WTC11 (cell line): ENCODE results near the gene PRPF6.

Source experiments
- ATF1 ChIP-seq: sonication (generic); formaldehyde crosslinking; IDR thresholded peaks from 2 replicates; pipeline ENCODE4 v1.8.1; 2023; ENCODE audit warnings: mild to moderate bottlenecking, moderate library complexity, missing genetic modification reagents
- CBFB ChIP-seq: sonication (generic); formaldehyde crosslinking; IDR thresholded peaks from 2 replicates; pipeline ENCODE4 v1.8.1; 2022; ENCODE audit warnings: mild to moderate bottlenecking, low read depth, missing genetic modification reagents
- JUN ChIP-seq: sonication (generic); formaldehyde crosslinking; IDR thresholded peaks from 2 replicates; pipeline ENCODE4 v1.8.0; 2023; ENCODE audit warnings: mild to moderate bottlenecking, missing genetic modification reagents
- NR1H2 ChIP-seq: sonication (generic); formaldehyde crosslinking; IDR thresholded peaks from 2 replicates; pipeline ENCODE4 v1.9.0; 2021; ENCODE audit warnings: mild to moderate bottlenecking, moderate library complexity, missing genetic modification reagents
- NR2C2 ChIP-seq: sonication (generic); formaldehyde crosslinking; IDR thresholded peaks from 2 replicates; pipeline ENCODE4 v1.8.0; 2022; ENCODE audit warnings: mild to moderate bottlenecking, missing genetic modification reagents
- ZNF121 ChIP-seq: sonication (generic); formaldehyde crosslinking; IDR thresholded peaks from 2 replicates; pipeline ENCODE4 v1.8.0; 2023; ENCODE audit warnings: missing genetic modification reagents
- ZNF138 ChIP-seq: sonication (generic); formaldehyde crosslinking; conservative IDR thresholded peaks from 2 replicates; pipeline ENCODE4 v1.8.1; 2022; ENCODE audit warnings: mild to moderate bottlenecking, moderate library complexity, missing genetic modification reagents
- ZNF317 ChIP-seq: sonication (generic); formaldehyde crosslinking; IDR thresholded peaks from 2 replicates; pipeline ENCODE4 v1.8.1; 2023; ENCODE audit warnings: low read depth, mild to moderate bottlenecking, moderate library complexity, missing genetic modification reagents, borderline replicate concordance
- ZNF423 ChIP-seq: fragments of 250-450 bp; sonication (Bioruptor Pico); IDR thresholded peaks from 2 replicates; pipeline ENCODE4 v2.1.2; 2022; ENCODE audit warnings: mild to moderate bottlenecking, moderate library complexity
- TF ChIP-seq, protein P1 (sequence below): fragments of 200-600 bp; IDR thresholded peaks from 2 replicates; pipeline ENCODE4 v1.8.0; 2022; ENCODE audit warnings: antibody characterized with exemption
- TF ChIP-seq, protein P2 (sequence below): sonication (generic); formaldehyde crosslinking; IDR thresholded peaks from 2 replicates; pipeline ENCODE4 v1.8.0; 2022; ENCODE audit warnings: mild to moderate bottlenecking, missing genetic modification reagents
- TF ChIP-seq, protein P3 (sequence below): sonication (generic); formaldehyde crosslinking; IDR thresholded peaks from 2 replicates; pipeline ENCODE4 v1.8.1; 2023; ENCODE audit warnings: mild to moderate bottlenecking, moderate library complexity, missing genetic modification reagents
- TF ChIP-seq, protein P4 (sequence below): sonication (generic); formaldehyde crosslinking; IDR thresholded peaks from 2 replicates; pipeline ENCODE4 v1.8.1; 2023; ENCODE audit warnings: mild to moderate bottlenecking, missing genetic modification reagents, moderate library complexity
- TF ChIP-seq, protein P5 (sequence below): sonication (generic); formaldehyde crosslinking; IDR thresholded peaks from 2 replicates; pipeline ENCODE4 v1.8.1; 2022; ENCODE audit warnings: low read depth, mild to moderate bottlenecking, moderate library complexity, missing genetic modification reagents, borderline replicate concordance

DNA sequence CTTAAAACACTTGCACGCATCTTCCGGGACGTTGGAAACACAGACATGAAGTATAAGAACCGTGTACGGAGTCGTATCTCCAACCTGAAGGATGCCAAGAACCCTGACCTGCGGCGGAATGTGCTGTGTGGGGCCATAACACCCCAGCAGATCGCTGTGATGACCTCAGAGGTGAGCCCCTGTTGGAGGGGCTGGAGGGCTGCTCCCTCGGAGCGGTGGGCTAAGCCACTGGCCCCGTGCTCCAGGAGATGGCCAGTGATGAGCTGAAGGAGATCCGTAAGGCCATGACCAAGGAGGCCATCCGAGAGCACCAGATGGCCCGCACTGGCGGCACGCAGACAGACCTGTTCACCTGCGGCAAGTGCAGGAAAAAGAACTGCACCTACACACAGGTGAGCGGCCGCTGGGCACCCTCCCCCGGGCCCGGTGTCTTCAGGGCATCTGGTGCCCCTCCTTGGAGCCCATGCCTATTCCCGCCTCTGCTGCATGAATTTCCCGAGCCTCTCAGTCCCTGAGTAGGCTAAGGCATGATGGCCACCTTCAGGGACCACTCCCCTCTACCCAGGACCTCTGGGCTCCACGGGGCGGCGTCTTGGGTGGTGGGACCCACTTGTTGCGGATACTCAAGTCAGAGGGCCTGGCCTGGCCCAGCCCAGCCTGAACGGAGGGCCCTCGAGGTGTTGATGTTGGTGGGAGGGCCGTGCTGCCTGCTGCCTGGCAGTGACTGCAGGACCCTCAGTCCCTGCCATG, 89.5 kb downstream of the PRPF6 start:
- TF ChIP-seq, protein P1, sequence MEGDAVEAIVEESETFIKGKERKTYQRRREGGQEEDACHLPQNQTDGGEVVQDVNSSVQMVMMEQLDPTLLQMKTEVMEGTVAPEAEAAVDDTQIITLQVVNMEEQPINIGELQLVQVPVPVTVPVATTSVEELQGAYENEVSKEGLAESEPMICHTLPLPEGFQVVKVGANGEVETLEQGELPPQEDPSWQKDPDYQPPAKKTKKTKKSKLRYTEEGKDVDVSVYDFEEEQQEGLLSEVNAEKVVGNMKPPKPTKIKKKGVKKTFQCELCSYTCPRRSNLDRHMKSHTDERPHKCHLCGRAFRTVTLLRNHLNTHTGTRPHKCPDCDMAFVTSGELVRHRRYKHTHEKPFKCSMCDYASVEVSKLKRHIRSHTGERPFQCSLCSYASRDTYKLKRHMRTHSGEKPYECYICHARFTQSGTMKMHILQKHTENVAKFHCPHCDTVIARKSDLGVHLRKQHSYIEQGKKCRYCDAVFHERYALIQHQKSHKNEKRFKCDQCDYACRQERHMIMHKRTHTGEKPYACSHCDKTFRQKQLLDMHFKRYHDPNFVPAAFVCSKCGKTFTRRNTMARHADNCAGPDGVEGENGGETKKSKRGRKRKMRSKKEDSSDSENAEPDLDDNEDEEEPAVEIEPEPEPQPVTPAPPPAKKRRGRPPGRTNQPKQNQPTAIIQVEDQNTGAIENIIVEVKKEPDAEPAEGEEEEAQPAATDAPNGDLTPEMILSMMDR: no peak
- no peak for TF ChIP-seq ATF1 (CRISPR knock-in tag)
- TF ChIP-seq ZNF121: no peak
- no peak for TF ChIP-seq JUN
- TF ChIP-seq, protein P2, sequence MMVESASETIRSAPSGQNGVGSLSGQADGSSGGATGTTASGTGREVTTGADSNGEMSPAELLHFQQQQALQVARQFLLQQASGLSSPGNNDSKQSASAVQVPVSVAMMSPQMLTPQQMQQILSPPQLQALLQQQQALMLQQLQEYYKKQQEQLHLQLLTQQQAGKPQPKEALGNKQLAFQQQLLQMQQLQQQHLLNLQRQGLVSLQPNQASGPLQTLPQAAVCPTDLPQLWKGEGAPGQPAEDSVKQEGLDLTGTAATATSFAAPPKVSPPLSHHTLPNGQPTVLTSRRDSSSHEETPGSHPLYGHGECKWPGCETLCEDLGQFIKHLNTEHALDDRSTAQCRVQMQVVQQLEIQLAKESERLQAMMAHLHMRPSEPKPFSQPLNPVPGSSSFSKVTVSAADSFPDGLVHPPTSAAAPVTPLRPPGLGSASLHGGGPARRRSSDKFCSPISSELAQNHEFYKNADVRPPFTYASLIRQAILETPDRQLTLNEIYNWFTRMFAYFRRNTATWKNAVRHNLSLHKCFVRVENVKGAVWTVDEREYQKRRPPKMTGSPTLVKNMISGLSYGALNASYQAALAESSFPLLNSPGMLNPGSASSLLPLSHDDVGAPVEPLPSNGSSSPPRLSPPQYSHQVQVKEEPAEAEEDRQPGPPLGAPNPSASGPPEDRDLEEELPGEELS (CRISPR knock-in tag): no peak
- no peak for TF ChIP-seq CBFB (CRISPR knock-in tag)
- no peak for TF ChIP-seq ZNF317 (CRISPR knock-in tag)
- TF ChIP-seq, protein P3, sequence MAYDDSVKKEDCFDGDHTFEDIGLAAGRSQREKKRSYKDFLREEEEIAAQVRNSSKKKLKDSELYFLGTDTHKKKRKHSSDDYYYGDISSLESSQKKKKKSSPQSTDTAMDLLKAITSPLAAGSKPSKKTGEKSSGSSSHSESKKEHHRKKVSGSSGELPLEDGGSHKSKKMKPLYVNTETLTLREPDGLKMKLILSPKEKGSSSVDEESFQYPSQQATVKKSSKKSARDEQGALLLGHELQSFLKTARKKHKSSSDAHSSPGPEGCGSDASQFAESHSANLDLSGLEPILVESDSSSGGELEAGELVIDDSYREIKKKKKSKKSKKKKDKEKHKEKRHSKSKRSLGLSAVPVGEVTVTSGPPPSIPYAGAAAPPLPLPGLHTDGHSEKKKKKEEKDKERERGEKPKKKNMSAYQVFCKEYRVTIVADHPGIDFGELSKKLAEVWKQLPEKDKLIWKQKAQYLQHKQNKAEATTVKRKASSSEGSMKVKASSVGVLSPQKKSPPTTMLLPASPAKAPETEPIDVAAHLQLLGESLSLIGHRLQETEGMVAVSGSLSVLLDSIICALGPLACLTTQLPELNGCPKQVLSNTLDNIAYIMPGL (CRISPR knock-in tag): no peak
- TF ChIP-seq NR2C2 (CRISPR knock-in tag): no peak
- TF ChIP-seq, protein P4, sequence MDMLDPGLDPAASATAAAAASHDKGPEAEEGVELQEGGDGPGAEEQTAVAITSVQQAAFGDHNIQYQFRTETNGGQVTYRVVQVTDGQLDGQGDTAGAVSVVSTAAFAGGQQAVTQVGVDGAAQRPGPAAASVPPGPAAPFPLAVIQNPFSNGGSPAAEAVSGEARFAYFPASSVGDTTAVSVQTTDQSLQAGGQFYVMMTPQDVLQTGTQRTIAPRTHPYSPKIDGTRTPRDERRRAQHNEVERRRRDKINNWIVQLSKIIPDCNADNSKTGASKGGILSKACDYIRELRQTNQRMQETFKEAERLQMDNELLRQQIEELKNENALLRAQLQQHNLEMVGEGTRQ (CRISPR knock-in tag): no peak
- TF ChIP-seq NR1H2 (CRISPR knock-in tag): no peak
- TF ChIP-seq ZNF423 (CRISPR knock-in tag): no peak
- TF ChIP-seq, protein P5, sequence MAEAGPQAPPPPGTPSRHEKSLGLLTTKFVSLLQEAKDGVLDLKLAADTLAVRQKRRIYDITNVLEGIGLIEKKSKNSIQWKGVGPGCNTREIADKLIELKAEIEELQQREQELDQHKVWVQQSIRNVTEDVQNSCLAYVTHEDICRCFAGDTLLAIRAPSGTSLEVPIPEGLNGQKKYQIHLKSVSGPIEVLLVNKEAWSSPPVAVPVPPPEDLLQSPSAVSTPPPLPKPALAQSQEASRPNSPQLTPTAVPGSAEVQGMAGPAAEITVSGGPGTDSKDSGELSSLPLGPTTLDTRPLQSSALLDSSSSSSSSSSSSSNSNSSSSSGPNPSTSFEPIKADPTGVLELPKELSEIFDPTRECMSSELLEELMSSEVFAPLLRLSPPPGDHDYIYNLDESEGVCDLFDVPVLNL (CRISPR knock-in tag): no peak
- no peak for TF ChIP-seq ZNF138 (CRISPR knock-in tag)
